ENCODE results near the gene IFNLR1. TPM values are rescaled to one million over a fixed set of nuclear protein-coding genes. Genes with fewer than 3 reads are reported as not detected.
A peak's percentile ranks its signal among the peaks of the same experiment; 100 is the strongest.

The IFNLR1 gene
- total and polyA plus RNA-seq, 9 of the 15 experiments (the other 6 are each of a cell fraction or from before 2014, with no cell fraction given), result not detected

GRCh38 chr1:24133819-24134218 is 53.3 kb downstream of the IFNLR1 start:
- no peak for ATAC-seq

More at GRCh38 chr1:24133819-24134218, 53.3 kb downstream of the IFNLR1 start:
- Histone ChIP-seq H3K4me3 (no peak overlapping the region), H2AFZ (ENCODE audit: low read depth, low read length) (no peak overlapping the region), H3K9me3 (replicated peaks; ENCODE audit: control insufficient read depth, insufficient read depth, low read depth, low read length) (no peaks in the 10 kb centered on the region), H4K20me1 (replicated peaks; ENCODE audit: control insufficient read depth, insufficient read depth, low read length) (0 out of 2 replicates have a peak, but pooled peaks cover 2% of the 10 kb centered on the region), H3K79me2 (ENCODE audit: control insufficient read depth, insufficient read depth, low read length) (no peaks in the 10 kb centered on the region), H3K9me1 (ENCODE audit: control insufficient read depth, insufficient read depth, low read length) (no peaks in the 10 kb centered on the region), H3K9ac (ENCODE audit: insufficient read depth in 1 of 2, low read depth in 2 of 2, low read length in 2 of 2) (no peak overlapping the region), H3K4me2 (ENCODE audit: insufficient read depth, low read length) (no peak overlapping the region), H3K27ac (ENCODE audit: extremely low read depth, low read depth, low read length) (no peak overlapping the region), H3K27me3 (ENCODE audit: control insufficient read depth in 2 of 2, insufficient read depth in 2 of 2, low read length in 2 of 2) (peaks cover 20 to 23% of the 10 kb centered on the region in 2 experiments; a peak in 4 of 5 replicates), H3K4me1 (replicated peaks in 1 of 2; ENCODE audit: control insufficient read depth in 2 of 2, insufficient read depth in 2 of 2, low read length in 2 of 2) (no peaks in the 10 kb centered on the region), H3K36me3 (ENCODE audit: control insufficient read depth, insufficient read depth, low read length) (no peaks in the 10 kb centered on the region)
- TF ChIP-seq SMARCA5 (IDR thresholded peaks at IDR 0.05), result no peak
- TF ChIP-seq POLR2AphosphoS2 (IDR thresholded peaks at IDR 0.05; ENCODE audit: low read length), result no peak
- TF ChIP-seq ZNF696 (CRISPR knock-in tag; conservative IDR thresholded peaks at IDR 0.05), result no peak
- TF ChIP-seq RBM25 (IDR thresholded peaks at IDR 0.05; ENCODE audit: low read depth, low read length, severe bottlenecking), result peak; percentile 28
- TF ChIP-seq ZNF239 (CRISPR knock-in tag; IDR thresholded peaks at IDR 0.05), result peak; percentile 91
- TF ChIP-seq PBX2 (CRISPR knock-in tag; IDR thresholded peaks at IDR 0.05; ENCODE audit: low read depth), result no peak
- no peak for TF ChIP-seq PBX2 (tag; conservative IDR thresholded peaks at IDR 0.05; ENCODE audit: low read depth)
- no peak for TF ChIP-seq NONO (IDR thresholded peaks at IDR 0.05; ENCODE audit: low read depth in 2 of 2, low read length in 1 of 2)
- no TSS peak for BruUV-seq (replicated peaks)
- ChIA-PET POLR2A (interaction anchor here (0.6 to 0.7 kb wide), 2 partner anchors 22 to 28 kb away, joined by 3 to 4 read pairs; no protein-coding TSS in a partner anchor), CTCF (ENCODE audit: low intra/inter-chr PET ratio) (no interaction called here)
- no peak for DNase-seq (ENCODE audit: extremely low read depth in 1 of 4, low spot score in 3 of 4)
- FAIRE-seq, result no peak
- intact Hi-C loops (cut with micrococcal nuclease) (no loop called here), in situ Hi-C loops (cut with MboI) (no loop called here)
- WGBS (ENCODE audit: insufficient coverage, low coverage, missing lambda C conversion rate), result 3% methylated on average over 1 of the region's 1 CpG

Measured in K562 (cell line).